Keratinocyte (primary cell): ENCODE data around the gene KIF13A.

Experiments used
- EZH2 ChIP-seq: IDR thresholded peaks from one replicate; pipeline ENCODE4 v1.6.1; 2012; ENCODE audit warnings: inconsistent platforms, mild to moderate bottlenecking, low read length, moderate library complexity
- TF ChIP-seq, protein P1 (sequence below), 3 experiments: IDR thresholded peaks in 1 of 3; conservative IDR thresholded peaks in 1 of 3; optimal IDR thresholded peaks in 1 of 3; 2 replicates in 2 of 3; 3 replicates in 1 of 3; pipeline versions ENCODE3 to v1.5.1; 2011; ENCODE audit warnings: low read length in 3 of 3, mild to moderate bottlenecking in 3 of 3, moderate library complexity in 2 of 3, control low read depth in 1 of 3, inconsistent platforms in 1 of 3; ENCODE audit not compliant: insufficient read depth in 2 of 3; ENCODE audit errors: extremely low read depth in 1 of 3

- TF ChIP-seq, protein P1, sequence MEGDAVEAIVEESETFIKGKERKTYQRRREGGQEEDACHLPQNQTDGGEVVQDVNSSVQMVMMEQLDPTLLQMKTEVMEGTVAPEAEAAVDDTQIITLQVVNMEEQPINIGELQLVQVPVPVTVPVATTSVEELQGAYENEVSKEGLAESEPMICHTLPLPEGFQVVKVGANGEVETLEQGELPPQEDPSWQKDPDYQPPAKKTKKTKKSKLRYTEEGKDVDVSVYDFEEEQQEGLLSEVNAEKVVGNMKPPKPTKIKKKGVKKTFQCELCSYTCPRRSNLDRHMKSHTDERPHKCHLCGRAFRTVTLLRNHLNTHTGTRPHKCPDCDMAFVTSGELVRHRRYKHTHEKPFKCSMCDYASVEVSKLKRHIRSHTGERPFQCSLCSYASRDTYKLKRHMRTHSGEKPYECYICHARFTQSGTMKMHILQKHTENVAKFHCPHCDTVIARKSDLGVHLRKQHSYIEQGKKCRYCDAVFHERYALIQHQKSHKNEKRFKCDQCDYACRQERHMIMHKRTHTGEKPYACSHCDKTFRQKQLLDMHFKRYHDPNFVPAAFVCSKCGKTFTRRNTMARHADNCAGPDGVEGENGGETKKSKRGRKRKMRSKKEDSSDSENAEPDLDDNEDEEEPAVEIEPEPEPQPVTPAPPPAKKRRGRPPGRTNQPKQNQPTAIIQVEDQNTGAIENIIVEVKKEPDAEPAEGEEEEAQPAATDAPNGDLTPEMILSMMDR (optimal IDR thresholded peaks at IDR 0.05 in 1 of 3, IDR thresholded peaks at IDR 0.05 in 1 of 3, conservative IDR thresholded peaks at IDR 0.05 in 1 of 3; ENCODE audit: extremely low read depth in 1 of 3, insufficient read depth in 2 of 3, low read length in 3 of 3), result no peak
- no peak for TF ChIP-seq EZH2
Observed at GRCh38 chr6:17940151-17940792, 47.2 kb downstream of the KIF13A start.
